Activated gamma-delta T cell treated with anti-CD3 and anti-CD28 coated beads, Interleukin-2, amount 50 U/mL, for 16 hours (primary cell): ENCODE measurements around the gene ANKRD11.

Experiments used
- DNase-seq: peaks from one replicate; pipeline ENCODE4 v3.0.0-alpha.2; 2020; ENCODE audit warnings: low read depth

The ANKRD11 gene

GRCh38 chr16:89506791-89507191, 16.4 kb upstream of the ANKRD11 start:
- peak; percentile 17 for DNase-seq

GRCh38 chr16:89506113-89506504, 15.7 kb upstream of the ANKRD11 start:
- DNase-seq: no peak

- peak; percentile 82 for DNase-seq
Observed at GRCh38 chr16:89505204-89506112, 15.1 kb upstream of the ANKRD11 start.

- no peak for DNase-seq
Observed at GRCh38 chr16:89504091-89504490, 13.7 kb upstream of the ANKRD11 start.

GRCh38 chr16:89502081-89502843, 11.9 kb upstream of the ANKRD11 start:
- DNase-seq: no peak

GRCh38 chr16:89499767-89500166, 9.4 kb upstream of the ANKRD11 start:
- DNase-seq: no peak

- DNase-seq: no peak
Observed at GRCh38 chr16:89498839-89499238, 8.5 kb upstream of the ANKRD11 start.

- no peak for DNase-seq
Observed at GRCh38 chr16:89495121-89495520, 4.8 kb upstream of the ANKRD11 start.

GRCh38 chr16:89493776-89494175, 3.4 kb upstream of the ANKRD11 start:
- no peak for DNase-seq

GRCh38 chr16:89491974-89492687, 1.8 kb upstream of the ANKRD11 start:
- no peak for DNase-seq

GRCh38 chr16:89491238-89491869, 993 bp upstream of the ANKRD11 start:
- DNase-seq: no peak

- no peak for DNase-seq
Observed at GRCh38 chr16:89489898-89490438, 393 bp downstream of the ANKRD11 start.

GRCh38 chr16:89489040-89489897, 1.1 kb downstream of the ANKRD11 start:
- DNase-seq: peak; percentile 77

GRCh38 chr16:89485701-89486246, 4.6 kb downstream of the ANKRD11 start:
- no peak for DNase-seq

GRCh38 chr16:89484923-89485679, 5.3 kb downstream of the ANKRD11 start:
- no peak for DNase-seq

GRCh38 chr16:89484041-89484501, 6.3 kb downstream of the ANKRD11 start:
- no peak for DNase-seq

- no peak for DNase-seq
Observed at GRCh38 chr16:89482817-89483205, 7.5 kb downstream of the ANKRD11 start.

GRCh38 chr16:89482150-89482816, 8.1 kb downstream of the ANKRD11 start:
- DNase-seq: no peak

- no peak for DNase-seq
Observed at GRCh38 chr16:89481356-89481955, 8.9 kb downstream of the ANKRD11 start.
